ENCODE results near the gene ATL1.
"Not testable (repeated sequence)": the region's sequence is repeated elsewhere in the genome, so short reads cannot be mapped to it uniquely, and the experiment has no call there.

Gene ATL1

GRCh38 chr14:50605766-50606165 is 45.8 kb downstream of the ATL1 start:
- no peak for DNase-seq

DNA sequence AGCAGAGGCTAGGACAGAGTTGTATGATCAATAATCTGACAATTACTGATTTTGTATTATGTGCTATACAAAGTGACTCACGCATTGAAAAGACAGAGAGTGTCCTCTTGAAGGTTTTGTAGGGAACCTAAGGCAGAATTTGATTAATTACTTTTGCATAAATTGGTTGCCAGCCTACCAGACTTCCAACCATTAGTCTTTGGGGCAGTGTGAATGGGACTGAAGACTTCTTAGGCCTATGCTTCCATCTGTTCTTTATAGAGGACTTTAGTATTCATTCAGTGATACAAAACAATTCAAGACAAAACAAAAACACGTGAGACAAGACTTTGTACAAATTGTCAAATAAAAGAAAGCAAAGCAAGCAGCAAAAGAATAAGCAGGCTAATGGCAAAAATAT is 46.5 kb downstream of the ATL1 start:
- no peak for DNase-seq

DNA sequence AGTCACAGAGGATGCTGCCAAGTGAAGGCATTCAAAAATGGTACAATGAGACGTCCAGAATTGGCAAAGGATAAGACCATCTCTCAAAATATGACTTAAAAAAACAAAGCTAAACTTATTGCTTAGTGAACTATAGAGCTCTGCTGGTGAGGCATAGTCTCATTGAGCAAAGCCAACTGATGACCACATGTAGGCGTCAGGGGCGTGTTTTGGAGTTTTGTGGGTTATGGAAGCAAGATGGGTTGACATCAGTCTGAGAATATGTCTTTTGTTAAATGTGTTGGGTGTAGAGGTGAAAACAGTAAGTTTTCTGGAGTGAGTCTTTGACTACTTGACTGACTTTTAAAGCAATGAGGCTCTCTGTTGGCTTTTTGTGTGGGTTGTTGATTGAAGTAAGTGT is 47.2 kb downstream of the ATL1 start:
- no peak for DNase-seq

- no peak for DNase-seq
These were observed 47.8 kb downstream of the ATL1 start for GRCh38 chr14:50607761-50608160.

GRCh38 chr14:50608302-50608851 is 48.4 kb downstream of the ATL1 start:
- no peak for DNase-seq

DNA sequence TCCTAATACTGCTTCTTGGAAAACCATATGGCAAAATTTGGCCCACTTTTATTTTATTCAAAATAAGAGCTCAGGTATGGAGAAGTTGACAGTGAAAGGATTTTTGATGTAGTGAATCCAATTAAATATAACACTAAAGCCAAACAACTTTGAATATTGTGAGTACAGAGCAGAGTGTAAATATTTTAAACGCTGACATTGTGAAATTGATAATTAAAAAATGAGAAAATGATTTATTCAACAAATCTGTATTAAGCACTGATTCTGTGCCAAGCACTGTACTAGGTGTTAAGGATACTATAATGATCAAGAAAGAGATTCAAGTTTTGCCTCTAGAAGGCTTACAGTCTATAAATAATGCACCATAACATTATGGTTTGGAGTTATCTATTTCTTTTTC is 50.5 kb downstream of the ATL1 start:
- DNase-seq = no peak

DNA sequence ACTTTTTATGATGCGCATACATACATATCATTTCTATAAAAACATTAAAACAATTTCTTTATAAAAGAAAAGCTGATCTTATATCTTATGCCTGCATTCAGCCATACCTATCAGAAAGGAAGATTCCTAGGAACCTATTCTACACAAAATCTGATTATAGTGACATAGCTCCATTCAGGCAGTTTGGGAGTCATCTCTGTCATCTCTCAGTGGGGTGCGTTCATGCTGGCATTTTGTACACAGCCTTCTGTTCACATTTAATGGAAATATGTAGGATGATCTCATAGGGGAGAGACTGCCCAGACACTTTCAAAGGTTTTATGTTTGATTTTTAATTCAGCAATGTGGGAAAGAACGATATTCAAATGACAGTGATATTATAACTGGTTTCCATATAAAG is 52.9 kb downstream of the ATL1 start:
- no peak for DNase-seq

DNA sequence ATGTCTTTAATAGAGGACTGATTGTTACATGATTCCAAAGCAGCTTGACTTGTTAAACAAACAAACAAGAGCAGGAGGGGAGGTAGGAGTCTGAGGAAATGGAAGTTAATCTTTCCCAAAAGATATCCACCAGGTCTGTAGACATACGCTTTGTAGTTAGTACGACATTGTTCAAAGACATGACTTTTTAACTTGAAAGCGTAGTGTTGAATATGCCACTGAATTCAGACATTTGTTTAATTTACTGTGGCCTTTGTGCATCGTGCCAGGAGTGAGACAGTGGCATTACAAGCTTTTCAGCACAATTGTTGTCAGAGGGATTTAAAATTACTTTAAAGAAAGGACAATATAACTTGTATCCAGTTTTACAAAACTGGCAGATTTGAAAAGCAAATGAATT is 55.1 kb downstream of the ATL1 start:
- no peak for DNase-seq

- DNase-seq = no peak
These were observed 55.6 kb downstream of the ATL1 start for GRCh38 chr14:50615552-50615951.

- no peak for DNase-seq
These were observed 56.3 kb downstream of the ATL1 start for GRCh38 chr14:50616275-50616674.

DNA sequence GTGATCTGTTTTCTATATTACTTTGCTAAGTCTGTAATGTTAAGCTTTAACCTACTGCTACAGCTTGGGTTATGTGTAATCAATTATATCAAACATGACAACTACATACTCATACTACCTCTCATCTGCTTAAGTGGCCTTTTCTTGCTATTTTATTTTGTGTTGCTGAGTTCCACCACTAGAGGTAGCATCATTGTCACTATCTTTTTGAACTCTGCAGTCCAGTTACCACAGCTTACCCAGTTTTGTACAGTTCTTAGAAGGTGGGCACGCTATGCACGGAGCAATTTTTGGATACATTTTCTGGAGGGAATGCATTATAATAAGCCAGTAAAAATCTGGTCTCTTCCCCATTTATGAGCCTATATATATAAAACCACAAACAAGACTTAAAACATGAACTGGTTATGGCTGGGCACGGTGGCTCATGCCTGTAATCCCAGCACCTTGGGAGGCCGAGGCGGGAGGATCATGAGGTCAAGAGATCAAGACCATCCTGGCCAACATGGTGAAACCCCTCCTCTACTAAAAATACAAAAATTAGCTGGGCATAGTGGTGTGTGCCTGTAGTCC is 59.7 kb downstream of the ATL1 start:
- no peak for DNase-seq

- no peak for DNase-seq
These were observed 60.4 kb downstream of the ATL1 start for GRCh38 chr14:50620341-50620740.

- no peak for DNase-seq
These were observed 63.0 kb downstream of the ATL1 start for GRCh38 chr14:50622978-50623377.

GRCh38 chr14:50624447-50624846 is 64.5 kb downstream of the ATL1 start:
- DNase-seq = no peak

- DNase-seq = not testable (repeated sequence)
These were observed 65.0 kb downstream of the ATL1 start for GRCh38 chr14:50624947-50625346.

GRCh38 chr14:50631408-50631821 is 71.5 kb downstream of the ATL1 start:
- DNase-seq = no peak

GRCh38 chr14:50633954-50634353 is 74.0 kb downstream of the ATL1 start:
- no peak for DNase-seq

- DNase-seq = no peak
These were observed 75.2 kb downstream of the ATL1 start for GRCh38 chr14:50635141-50635540.

DNA sequence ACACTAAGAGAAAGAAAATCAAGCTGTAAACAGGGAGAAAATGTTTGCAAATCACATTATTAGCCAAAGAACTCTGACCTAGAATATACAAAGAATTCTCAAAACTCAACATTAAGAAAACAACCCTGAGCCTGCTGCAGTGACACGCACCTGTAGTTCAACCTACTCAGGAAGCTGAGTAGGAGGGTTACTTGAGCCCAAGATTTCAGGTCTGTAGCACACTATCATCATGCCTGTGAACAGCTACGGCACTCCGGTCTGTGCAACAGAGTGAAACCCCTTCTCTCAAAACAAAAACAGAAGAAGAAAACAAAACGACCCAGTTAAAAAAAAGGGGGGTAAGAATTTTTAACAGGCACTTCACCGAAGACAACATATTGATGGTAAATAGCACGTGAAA is 87.3 kb downstream of the ATL1 start:
- DNase-seq = no peak

- no peak for DNase-seq
These were observed 87.8 kb downstream of the ATL1 start for GRCh38 chr14:50647753-50648152.

DNA sequence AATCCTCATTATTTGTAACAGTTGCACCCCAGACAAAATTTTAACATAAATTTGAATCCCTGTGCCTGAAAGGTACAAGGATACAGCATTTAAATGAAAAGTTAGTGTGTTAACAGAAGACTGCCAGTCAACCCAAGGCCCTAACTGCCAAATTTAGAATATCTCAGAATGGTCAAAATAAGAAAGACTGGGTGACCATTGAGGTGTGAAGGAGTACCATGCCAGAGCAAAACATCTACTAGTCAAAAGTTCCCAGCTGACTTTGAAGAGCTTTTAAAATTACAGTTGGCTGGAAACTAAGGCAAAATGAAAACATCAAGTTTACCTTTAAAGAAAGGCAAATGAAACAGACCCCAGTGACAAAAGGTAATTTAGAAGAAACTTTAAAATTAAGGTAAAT is 89.7 kb downstream of the ATL1 start:
- DNase-seq = no peak

- DNase-seq = no peak
These were observed 96.8 kb downstream of the ATL1 start for GRCh38 chr14:50656776-50657175.

DNA sequence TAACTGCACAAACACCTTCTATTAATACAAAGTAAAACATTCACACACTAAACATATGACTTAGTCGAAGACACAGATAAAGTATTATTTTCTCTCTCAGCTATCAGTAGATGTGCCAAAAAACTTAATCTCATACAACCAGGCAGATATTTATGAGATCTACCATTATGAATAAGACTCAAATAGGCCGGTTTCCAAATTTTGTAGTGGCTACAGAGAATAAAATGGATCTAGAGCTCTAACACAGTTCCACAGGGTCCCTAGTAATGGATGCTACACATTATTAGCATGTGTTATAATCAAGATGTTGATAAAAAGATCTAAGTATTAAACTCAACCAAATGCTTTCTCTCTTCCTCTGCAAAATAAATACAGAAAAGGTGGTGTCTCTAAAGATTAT is 97.8 kb downstream of the ATL1 start:
- no peak for DNase-seq

DNA sequence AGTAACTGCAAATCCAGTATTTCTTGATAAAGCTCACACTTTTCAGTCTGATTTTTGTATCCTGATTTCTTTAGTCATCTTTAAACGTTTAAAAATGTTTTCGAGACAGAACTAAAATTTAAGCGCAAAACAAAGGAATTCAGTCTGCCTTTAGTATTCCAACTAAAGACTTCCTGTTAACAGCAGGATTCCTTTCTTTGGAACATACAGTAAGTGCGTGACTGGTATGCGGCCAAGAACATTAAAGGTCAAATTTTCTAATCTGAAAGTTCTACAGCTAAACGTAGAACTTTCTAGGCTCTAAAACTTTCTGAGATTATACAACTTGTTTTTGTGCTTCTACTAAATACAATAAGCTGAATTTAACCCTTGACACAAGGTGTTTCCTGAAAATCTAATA is 98.3 kb downstream of the ATL1 start:
- no peak for DNase-seq

DNA sequence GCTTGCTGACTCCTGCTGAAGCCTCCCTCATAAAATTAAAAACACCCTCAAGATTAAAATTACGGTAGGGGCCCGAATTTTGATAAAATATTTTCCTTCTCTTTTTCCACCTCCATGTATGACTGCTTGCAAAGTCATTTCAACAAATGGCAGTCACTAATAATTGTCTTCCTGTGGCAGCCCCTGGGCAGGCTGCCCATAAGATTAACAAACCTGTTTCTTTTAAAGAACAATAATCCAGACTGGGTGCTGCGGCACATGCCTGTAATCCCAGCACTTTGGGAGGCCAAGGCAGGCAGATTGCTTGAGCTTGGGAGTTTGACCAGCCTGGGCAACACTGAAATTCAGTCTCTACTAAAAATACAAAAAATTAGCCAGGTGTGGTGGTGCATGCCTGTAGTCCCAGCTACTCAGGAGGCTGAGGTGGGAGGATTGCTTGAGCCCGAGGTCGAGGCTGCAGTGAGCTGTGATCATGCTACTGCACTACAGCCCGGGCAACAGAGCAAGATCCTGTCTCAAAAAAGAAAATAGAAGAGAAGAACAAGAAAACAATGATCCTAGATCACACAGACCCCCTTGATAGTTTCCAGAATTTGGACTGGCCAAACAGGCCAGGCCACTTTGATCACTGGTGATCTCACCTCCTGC is 99.5 kb downstream of the ATL1 start:
- DNase-seq = no peak
